ENCODE results near the gene PTPRT.

Gene PTPRT

GRCh38 chr20:43235998-43236397 lies 46.3 kb upstream of the PTPRT start:
- Histone ChIP-seq H3K36me3 (ENCODE audit: control insufficient read depth in 1 of 2, insufficient read depth in 2 of 2, low read depth in 1 of 2, low read length in 2 of 2) (no peaks in the 10 kb centered on the region), H2BK15ac (ENCODE audit: low read depth, poor library complexity, severe bottlenecking) (no peak overlapping the region), H3K27me3 (ENCODE audit: control insufficient read depth in 1 of 2, insufficient read depth in 1 of 2, low read length in 2 of 2) (peaks cover 0 to 17% of the 10 kb centered on the region in 2 experiments), H3K9me3 (ENCODE audit: control insufficient read depth, low read length) (no peaks in the 10 kb centered on the region), H2AFZ (ENCODE audit: low read depth, low read length) (no peak overlapping the region), H2AK5ac (ENCODE audit: low read length, severe bottlenecking) (no peak overlapping the region), H3K14ac (ENCODE audit: low read length in 2 of 2) (no peak overlapping the region), H2BK120ac (ENCODE audit: low read depth, low read length) (no peak overlapping the region), H3K4me2 (ENCODE audit: low read length, poor library complexity, severe bottlenecking) (no peak overlapping the region), H3K79me1 (replicated peaks; ENCODE audit: low read length, poor library complexity, severe bottlenecking) (no peaks in the 10 kb centered on the region), H2BK5ac (ENCODE audit: low read depth, low read length, poor library complexity, severe bottlenecking) (no peak overlapping the region), H3K27ac (ENCODE audit: low read length, poor library complexity, severe bottlenecking) (no peak overlapping the region), H3K18ac (ENCODE audit: low read depth in 1 of 2, low read length in 2 of 2) (no peak overlapping the region), H3K4me1 (ENCODE audit: control insufficient read depth, insufficient read depth, low read depth, low read length) (no peaks in the 10 kb centered on the region), H4K91ac (ENCODE audit: low read length) (no peak overlapping the region), H3K23ac (ENCODE audit: low read length in 2 of 2) (no peak overlapping the region), H3K4me3 (ENCODE audit: insufficient read depth in 1 of 2, low read depth in 1 of 2, low read length in 2 of 2) (no peak overlapping the region), H3K9ac (ENCODE audit: low read length) (no peak overlapping the region), H3K4ac (ENCODE audit: low read depth in 1 of 2, low read length in 2 of 2) (no peak overlapping the region), H4K8ac (ENCODE audit: low read length) (no peak overlapping the region), H2BK12ac (ENCODE audit: low read length in 2 of 2) (no peak overlapping the region)
- WGBS: 96% methylated on average over 2 of the region's 2 CpGs
- DNase-seq: no peak

- no peak for DNase-seq
- Histone ChIP-seq H4K91ac (ENCODE audit: low read length) (no peak overlapping the region), H2BK12ac (ENCODE audit: low read length in 2 of 2) (no peak overlapping the region), H3K36me3 (ENCODE audit: control insufficient read depth in 1 of 2, insufficient read depth in 2 of 2, low read depth in 1 of 2, low read length in 2 of 2) (no peaks in the 10 kb centered on the region), H2BK5ac (ENCODE audit: low read depth, low read length, poor library complexity, severe bottlenecking) (no peak overlapping the region), H3K9ac (ENCODE audit: low read length) (no peak overlapping the region), H3K27me3 (ENCODE audit: control insufficient read depth in 1 of 2, insufficient read depth in 1 of 2, low read length in 2 of 2) (peaks cover 0 to 12% of the 10 kb centered on the region in 2 experiments), H2AFZ (ENCODE audit: low read depth, low read length) (no peak overlapping the region), H3K79me1 (replicated peaks; ENCODE audit: low read length, poor library complexity, severe bottlenecking) (no peaks in the 10 kb centered on the region), H2BK15ac (ENCODE audit: low read depth, poor library complexity, severe bottlenecking) (no peak overlapping the region), H3K9me3 (ENCODE audit: control insufficient read depth, low read length) (no peaks in the 10 kb centered on the region), H2AK5ac (ENCODE audit: low read length, severe bottlenecking) (no peak overlapping the region), H3K27ac (ENCODE audit: low read length, poor library complexity, severe bottlenecking) (no peak overlapping the region), H3K4me3 (ENCODE audit: insufficient read depth in 1 of 2, low read depth in 1 of 2, low read length in 2 of 2) (no peak overlapping the region), H3K14ac (ENCODE audit: low read length in 2 of 2) (no peak overlapping the region), H2BK120ac (ENCODE audit: low read depth, low read length) (no peak overlapping the region), H4K8ac (ENCODE audit: low read length) (no peak overlapping the region), H3K4me2 (ENCODE audit: low read length, poor library complexity, severe bottlenecking) (no peak overlapping the region), H3K4ac (ENCODE audit: low read depth in 1 of 2, low read length in 2 of 2) (no peak overlapping the region), H3K23ac (ENCODE audit: low read length in 2 of 2) (no peak overlapping the region), H3K18ac (ENCODE audit: low read depth in 1 of 2, low read length in 2 of 2) (no peak overlapping the region), H3K4me1 (ENCODE audit: control insufficient read depth, insufficient read depth, low read depth, low read length) (no peaks in the 10 kb centered on the region)
- 40% methylated on average over 1 of the region's 1 CpG for WGBS
Observed at GRCh38 chr20:43231829-43232228, 42.1 kb upstream of the PTPRT start.

- no peak for DNase-seq
- Histone ChIP-seq H4K91ac (ENCODE audit: low read length) (no peak overlapping the region), H3K27me3 (ENCODE audit: control insufficient read depth in 1 of 2, insufficient read depth in 1 of 2, low read length in 2 of 2) (peaks cover 0 to 14% of the 10 kb centered on the region in 2 experiments), H4K8ac (ENCODE audit: low read length) (no peak overlapping the region), H2AFZ (ENCODE audit: low read depth, low read length) (no peak overlapping the region), H2BK5ac (ENCODE audit: low read depth, low read length, poor library complexity, severe bottlenecking) (no peak overlapping the region), H3K9me3 (ENCODE audit: control insufficient read depth, low read length) (no peaks in the 10 kb centered on the region), H3K23ac (ENCODE audit: low read length in 2 of 2) (no peak overlapping the region), H3K18ac (ENCODE audit: low read depth in 1 of 2, low read length in 2 of 2) (no peak overlapping the region), H3K27ac (ENCODE audit: low read length, poor library complexity, severe bottlenecking) (no peak overlapping the region), H3K4me1 (ENCODE audit: control insufficient read depth, insufficient read depth, low read depth, low read length) (no peaks in the 10 kb centered on the region), H3K4me3 (ENCODE audit: insufficient read depth in 1 of 2, low read depth in 1 of 2, low read length in 2 of 2) (peak overlapping the region in 1 of 2 experiments; percentile 18), H3K4me2 (ENCODE audit: low read length, poor library complexity, severe bottlenecking) (no peak overlapping the region), H2AK5ac (ENCODE audit: low read length, severe bottlenecking) (no peak overlapping the region), H2BK12ac (ENCODE audit: low read length in 2 of 2) (no peak overlapping the region), H3K79me1 (replicated peaks; ENCODE audit: low read length, poor library complexity, severe bottlenecking) (no peaks in the 10 kb centered on the region), H2BK15ac (ENCODE audit: low read depth, poor library complexity, severe bottlenecking) (no peak overlapping the region), H2BK120ac (ENCODE audit: low read depth, low read length) (no peak overlapping the region), H3K4ac (ENCODE audit: low read depth in 1 of 2, low read length in 2 of 2) (no peak overlapping the region), H3K36me3 (ENCODE audit: control insufficient read depth in 1 of 2, insufficient read depth in 2 of 2, low read depth in 1 of 2, low read length in 2 of 2) (no peaks in the 10 kb centered on the region), H3K14ac (ENCODE audit: low read length in 2 of 2) (no peak overlapping the region), H3K9ac (ENCODE audit: low read length) (no peak overlapping the region)
- WGBS: 62% methylated on average over 3 of the region's 3 CpGs
Observed at GRCh38 chr20:43229696-43230095, 40.0 kb upstream of the PTPRT start.

- Histone ChIP-seq H3K4me2 (ENCODE audit: low read length, poor library complexity, severe bottlenecking) (no peak overlapping the region), H2BK12ac (ENCODE audit: low read length in 2 of 2) (no peak overlapping the region), H3K9ac (ENCODE audit: low read length) (no peak overlapping the region), H3K4me1 (ENCODE audit: control insufficient read depth, insufficient read depth, low read depth, low read length) (no peaks in the 10 kb centered on the region), H3K9me3 (ENCODE audit: control insufficient read depth, low read length) (no peaks in the 10 kb centered on the region), H2BK5ac (ENCODE audit: low read depth, low read length, poor library complexity, severe bottlenecking) (no peak overlapping the region), H2BK120ac (ENCODE audit: low read depth, low read length) (no peak overlapping the region), H2AK5ac (ENCODE audit: low read length, severe bottlenecking) (no peak overlapping the region), H2BK15ac (ENCODE audit: low read depth, poor library complexity, severe bottlenecking) (no peak overlapping the region), H3K18ac (ENCODE audit: low read depth in 1 of 2, low read length in 2 of 2) (no peak overlapping the region), H3K27ac (ENCODE audit: low read length, poor library complexity, severe bottlenecking) (no peak overlapping the region), H3K23ac (ENCODE audit: low read length in 2 of 2) (no peak overlapping the region), H3K79me1 (replicated peaks; ENCODE audit: low read length, poor library complexity, severe bottlenecking) (no peaks in the 10 kb centered on the region), H4K8ac (ENCODE audit: low read length) (no peak overlapping the region), H2AFZ (ENCODE audit: low read depth, low read length) (no peak overlapping the region), H4K91ac (ENCODE audit: low read length) (no peak overlapping the region), H3K27me3 (ENCODE audit: control insufficient read depth in 1 of 2, insufficient read depth in 1 of 2, low read length in 2 of 2) (peaks cover 0 to 47% of the 10 kb centered on the region in 2 experiments), H3K36me3 (ENCODE audit: control insufficient read depth in 1 of 2, insufficient read depth in 2 of 2, low read depth in 1 of 2, low read length in 2 of 2) (no peaks in the 10 kb centered on the region), H3K4ac (ENCODE audit: low read depth in 1 of 2, low read length in 2 of 2) (no peak overlapping the region), H3K14ac (ENCODE audit: low read length in 2 of 2) (no peak overlapping the region), H3K4me3 (ENCODE audit: insufficient read depth in 1 of 2, low read depth in 1 of 2, low read length in 2 of 2) (no peak overlapping the region)
- WGBS: 39% methylated on average over 4 of the region's 4 CpGs
- DNase-seq: no peak
Observed at GRCh38 chr20:43220612-43221011, 30.9 kb upstream of the PTPRT start.
